NCI-H226 (cell line): ENCODE measurements around the gene CASZ1.

Source experiments
- DNase-seq: peaks from one replicate; pipeline ENCODE4 v3.0.0-alpha.2; 2015

CASZ1 gene

DNA sequence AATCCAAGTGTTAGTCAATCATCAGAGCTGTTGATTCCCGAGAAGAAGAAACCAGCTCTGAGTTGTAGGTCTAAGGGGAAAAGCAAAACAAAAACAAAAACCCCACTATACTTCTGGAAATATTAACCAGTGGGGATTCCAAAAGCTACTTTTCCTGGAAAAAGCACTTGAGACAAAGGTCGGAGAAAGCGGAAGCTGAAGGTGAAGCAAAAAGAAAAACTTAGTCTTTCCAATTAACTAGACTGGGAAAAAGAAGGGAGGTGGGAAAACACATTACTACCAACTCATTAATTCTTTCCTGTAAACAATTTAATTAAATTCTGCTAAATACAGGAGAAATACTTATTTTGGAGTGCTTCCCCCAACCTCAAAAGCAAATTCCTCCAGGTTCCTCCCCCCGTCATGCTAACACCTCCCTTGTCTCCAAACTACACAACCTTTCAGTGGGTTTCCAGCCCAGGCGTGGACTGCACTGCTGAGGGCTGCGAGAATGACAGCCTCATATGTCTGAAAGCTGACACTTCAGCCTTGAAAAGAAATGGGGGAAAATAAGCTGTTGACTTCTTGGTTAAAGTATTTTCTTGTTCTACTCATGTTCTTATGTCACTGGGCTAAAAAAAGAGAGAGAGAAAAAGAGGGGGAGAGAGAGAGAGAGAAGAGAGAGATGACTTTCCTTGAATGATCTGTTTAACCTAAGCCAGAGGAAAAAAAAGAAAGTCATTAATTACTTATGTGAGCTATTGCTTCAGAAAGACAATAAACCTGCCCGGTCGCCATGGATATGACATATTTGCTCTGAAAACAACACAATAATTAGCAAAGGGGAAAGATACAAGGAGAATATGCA is 5.1 kb downstream of the CASZ1 start:
- DNase-seq: no peak

DNA sequence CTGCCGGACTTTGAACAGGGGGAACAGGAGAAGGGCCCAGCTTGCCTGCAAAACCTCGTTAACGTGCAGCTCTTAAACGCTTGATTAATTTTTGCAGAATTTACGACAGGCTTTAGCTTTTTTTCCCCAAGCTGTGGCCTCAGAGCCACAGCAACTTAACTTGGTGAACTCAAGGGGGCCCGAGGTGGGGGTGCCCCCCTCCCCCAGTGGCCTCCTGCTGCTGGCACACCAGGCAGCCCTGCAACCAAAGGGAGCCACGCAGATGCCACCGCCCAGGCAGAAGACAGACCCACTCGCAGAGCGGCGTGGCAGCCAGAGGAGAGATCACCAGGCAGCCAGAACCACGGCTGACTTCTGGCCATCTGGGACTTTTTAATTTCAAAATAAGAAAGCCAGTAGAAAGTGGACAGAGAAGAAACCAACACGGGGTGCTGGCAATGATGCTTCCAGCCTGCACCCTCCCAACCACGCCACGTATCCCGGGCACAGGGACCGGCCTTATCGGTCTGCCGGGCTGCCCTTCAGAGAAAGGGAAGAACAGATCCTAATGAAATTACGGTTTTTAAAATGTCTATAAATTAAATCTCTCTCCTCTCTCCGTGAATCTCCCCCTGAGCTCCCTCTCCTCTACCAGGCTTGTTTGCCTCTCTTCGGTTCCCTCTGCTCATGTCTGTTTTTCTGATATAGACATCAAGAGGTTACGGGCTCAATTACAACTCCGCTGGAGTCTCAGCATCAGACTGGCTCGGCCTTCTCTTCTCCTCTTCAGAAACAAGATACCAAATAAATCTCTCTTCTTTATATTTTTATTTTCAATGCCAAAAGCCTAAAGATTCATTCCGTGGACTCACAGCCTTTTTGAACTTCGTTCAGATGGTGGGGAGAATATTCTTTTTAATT is 6.4 kb downstream of the CASZ1 start:
- DNase-seq: no peak

DNA sequence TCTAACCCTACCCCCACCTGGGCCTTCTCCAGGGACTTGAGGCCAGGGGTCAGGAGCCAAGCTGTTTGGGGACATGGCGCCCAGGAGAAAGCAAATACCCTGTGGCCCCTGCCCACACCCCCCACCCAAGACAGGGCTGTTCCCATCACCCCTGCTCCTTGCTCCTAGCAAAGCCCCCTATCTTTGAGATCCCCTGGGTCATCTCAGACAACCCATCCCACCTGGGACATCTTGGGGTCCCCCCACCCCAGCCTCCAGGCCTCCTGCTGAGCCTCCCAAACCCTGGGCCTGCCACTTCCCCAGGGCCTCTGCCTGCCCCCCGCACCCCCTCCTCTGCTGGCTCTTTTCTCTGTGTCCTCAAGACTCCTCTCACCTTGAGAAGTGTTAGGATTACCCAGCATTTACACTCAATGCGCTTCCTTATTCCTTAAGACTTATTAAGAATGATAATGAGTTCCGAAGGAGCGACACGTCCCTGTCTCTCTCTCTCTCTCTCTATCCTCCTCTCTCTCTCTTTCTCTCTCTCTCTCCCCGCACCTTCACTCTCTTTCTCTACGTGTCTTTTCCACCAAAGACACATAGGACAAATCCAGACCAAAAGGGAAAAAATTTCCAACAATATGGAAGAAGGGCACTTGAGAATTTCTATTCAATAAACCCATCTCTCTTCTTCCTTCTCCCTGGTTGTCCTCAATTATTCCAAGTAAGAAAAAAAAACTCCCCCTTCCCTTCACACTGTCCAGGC is 7.2 kb downstream of the CASZ1 start:
- no peak for DNase-seq

DNA sequence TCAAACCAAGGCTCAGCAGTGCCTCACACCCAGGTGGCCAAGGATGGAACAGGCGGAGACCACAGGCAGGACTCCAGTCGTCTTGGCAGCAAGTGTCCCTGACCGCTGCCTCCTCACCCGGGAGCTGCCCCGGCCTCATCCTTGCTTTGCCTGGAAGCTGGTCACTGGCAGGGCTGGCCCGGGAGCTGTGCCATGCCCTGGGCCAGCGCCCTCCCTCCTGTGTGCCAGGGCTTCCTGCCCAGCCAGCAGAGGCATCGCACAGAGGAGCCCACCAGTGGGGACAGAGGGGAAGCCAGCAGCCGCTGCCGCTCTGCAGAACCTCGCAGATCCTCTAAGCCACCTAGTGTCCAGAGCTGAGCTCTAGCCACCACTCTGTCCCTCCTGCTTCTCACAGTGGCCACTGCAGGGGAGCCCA is 7.8 kb downstream of the CASZ1 start:
- no peak for DNase-seq

DNA sequence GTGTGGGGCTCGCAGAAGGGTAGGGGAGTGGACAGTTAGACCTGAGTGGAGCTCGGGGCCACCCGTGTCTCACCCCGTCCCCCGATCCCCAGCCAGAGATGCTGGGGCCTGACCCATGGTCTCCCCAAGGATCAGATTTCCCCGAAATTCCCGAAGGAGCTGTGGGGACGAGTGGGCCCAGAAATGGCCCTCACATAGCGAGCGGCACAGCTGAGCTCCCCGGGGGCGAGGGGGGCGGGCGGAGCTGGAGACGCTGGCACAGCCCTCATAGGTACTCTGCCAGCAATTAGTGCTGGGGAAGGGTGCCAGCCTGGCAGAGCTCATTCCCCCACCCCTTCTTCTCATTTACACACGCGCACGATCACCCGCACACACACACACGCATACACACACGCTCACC is 9.2 kb downstream of the CASZ1 start:
- no peak for DNase-seq

DNA sequence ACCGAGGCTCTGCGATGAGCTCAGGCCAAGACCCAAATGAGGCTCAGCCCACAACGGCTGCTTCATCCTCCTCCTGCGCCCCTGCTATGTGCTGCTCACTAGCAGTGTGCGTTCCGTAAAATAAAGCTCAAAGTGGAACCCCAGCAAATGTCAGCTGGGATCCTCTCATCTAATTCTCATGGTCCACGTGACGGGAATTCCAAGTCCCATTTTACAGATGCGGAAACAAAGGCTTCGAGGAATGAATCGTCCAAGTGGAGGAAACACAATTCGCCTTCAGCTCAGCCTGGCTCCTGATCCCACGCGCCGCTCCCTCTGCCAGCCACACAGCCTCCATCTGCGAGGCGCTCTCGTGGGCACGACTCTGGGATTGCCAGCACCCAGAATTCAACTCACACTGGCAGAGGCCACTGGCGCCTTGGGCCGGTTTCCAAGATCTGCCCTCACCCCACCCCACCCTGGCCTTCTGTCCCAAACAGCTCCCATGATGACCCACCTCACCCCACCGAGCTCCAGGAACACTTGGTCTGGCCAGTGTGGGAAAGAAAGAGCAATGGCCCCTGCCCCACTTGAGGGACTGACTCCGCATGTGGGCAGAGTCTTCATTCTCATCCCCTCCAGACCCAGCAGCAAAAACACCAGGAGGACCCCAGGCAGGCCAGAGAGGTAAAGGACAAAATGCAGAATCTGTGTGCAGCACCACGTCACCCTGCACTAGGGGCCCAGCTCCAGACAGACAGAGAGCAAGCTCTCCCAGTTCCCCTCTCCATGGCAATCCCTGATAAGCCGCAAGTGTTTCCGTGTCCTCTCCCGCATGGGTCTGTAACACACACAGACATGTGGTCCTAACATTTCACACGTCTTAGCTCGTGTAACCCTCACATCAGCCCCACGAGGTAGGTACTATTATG is 10.5 kb downstream of the CASZ1 start:
- no peak for DNase-seq

DNA sequence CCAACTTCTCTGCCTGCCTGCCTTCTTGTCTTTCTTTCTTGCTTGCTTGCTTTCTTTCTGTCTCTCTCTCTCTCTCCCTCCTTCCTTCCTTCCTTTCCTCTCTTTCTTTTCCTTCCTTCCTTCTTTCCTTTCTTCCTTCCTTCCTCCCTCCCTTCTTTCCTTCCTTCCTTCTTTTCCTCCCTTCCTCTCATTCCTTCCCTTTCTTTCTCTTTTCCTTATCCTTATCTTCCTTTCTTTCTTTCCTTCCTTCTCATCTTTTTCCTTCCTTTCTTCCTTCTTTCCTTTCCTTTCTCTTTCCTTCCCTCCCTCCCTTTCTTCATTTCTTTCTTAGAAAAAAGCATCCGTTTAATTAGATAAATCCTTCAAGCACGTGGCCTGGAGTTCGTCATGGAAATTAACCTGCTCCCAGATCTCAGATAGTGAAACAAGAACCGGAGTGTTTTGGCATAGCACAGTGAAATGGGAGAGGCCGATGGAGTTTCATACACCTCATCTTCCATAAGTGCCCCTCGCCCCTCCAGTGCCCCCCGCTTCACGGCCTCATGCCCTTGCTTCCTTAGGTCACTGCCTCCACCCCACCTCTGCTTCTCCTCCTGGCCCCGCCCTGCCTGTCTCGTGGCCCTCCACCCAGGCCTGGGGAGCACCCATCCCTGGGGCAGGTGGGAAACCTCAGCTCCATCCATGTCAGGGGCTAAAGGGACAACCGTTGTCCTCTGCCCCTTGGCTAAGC is 11.3 kb downstream of the CASZ1 start:
- no peak for DNase-seq

DNA sequence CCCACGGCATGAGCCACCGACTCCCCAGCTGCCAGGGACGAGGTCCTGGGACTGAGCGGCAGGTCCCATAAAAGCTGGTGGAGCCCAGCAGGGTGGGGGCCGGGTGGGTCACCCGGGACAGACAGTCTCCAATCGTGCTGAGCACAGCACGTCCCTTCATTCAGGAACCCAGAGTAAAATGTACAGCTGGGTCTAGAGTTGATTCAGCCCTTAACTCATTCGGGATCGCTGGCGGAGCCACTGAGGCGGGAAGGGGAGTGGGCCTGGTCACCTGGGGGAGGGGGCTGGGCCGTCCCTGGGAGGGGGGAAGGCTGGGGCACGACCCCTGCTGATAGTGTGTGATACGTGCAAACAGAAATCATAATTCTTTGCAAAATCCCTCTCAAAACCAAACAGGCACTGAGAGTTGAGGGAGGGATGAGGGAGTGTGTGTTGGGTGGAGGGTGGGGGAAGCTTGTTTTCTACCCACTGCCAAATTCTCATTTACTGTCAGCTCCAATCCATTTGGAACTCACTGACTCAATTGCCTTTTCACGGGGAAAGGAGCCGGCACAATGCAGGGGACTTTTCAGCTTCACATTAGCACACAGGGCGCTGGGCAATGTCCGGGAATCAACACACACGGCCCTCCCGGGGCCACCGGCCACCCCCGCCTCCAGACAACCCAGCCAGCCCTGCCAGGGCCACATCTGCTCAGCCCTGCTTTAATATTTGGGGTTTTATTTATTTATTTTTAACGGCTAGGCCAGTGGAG is 13.8 kb downstream of the CASZ1 start:
- DNase-seq: no peak

DNA sequence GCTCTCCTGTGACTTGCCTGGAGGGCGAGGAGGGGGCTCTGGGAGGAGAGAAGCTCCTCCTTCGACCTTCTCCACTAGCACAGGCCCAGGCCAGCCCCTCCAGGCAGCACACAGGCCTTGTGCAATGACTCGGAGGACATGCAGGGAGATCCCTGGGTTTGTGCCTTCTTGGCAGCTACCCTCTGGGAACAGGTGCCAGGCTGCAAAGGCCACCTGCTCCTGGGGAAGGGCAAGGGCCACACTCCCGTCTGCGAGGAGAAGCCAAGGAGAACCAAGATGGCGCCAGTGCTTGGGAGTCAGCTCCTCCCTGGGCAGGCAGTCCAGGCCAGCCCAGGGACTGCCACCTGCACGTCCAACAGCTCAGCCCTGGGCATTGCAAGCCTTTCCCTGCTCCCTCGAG is 15.3 kb downstream of the CASZ1 start:
- DNase-seq: no peak

DNA sequence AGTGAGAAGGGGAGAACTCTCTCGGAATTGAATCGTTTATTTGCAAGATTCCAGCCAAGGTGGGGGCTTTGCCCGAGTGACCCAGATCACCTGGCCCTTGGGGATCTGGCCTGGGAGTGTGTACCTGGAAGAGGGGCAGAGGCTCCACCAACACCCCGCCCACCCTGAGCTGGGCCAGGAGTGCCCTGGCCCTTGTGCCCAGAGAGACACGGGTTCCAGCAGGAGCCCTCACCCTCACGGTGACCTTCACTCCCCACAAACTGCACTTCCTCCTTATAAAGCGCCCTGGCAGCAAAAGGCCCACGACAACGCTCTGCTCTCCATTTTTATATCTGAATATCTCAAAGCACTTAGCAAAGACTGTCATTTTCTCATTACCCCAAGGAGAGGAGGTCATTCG is 16.6 kb downstream of the CASZ1 start:
- DNase-seq: no peak

DNA sequence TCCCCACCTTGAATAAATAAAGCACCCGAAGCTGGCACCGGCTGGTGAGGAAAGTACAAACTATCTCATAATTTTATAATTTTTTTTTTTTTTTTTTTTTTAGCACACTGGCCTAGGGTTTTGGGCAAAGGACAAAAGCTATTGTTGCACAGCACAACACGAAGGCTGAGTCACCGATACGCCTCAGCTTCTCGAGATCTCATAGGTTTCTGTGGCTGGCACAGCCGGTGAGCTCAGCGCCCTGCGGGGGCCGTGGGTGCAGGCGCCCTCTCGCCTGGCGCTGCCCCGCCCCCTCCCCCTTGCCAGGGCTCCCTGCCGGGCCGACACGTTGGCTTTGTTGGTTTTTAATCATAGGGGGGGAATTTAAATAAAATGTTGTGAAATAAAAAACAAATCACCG is 17.2 kb downstream of the CASZ1 start:
- no peak for DNase-seq

DNA sequence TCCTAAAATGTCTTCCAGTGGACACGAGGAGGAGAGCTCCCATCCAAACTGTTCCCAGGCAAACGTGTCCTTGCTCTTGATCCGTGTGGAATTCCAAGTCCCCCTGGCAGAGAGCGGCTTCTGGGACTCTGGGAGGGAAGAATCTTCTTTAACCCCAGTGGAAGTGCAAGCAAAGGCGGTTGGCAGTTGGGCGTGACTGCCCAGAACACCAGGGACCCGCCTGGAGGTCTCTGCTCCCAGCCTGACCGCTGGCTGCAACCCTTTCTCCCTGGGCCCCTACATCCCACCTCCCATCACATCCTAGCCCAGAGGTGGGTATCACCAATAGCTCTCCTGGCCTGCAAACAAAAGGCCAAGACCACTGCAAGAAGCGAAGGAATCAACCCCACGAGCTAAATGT is 17.8 kb downstream of the CASZ1 start:
- DNase-seq: no peak

DNA sequence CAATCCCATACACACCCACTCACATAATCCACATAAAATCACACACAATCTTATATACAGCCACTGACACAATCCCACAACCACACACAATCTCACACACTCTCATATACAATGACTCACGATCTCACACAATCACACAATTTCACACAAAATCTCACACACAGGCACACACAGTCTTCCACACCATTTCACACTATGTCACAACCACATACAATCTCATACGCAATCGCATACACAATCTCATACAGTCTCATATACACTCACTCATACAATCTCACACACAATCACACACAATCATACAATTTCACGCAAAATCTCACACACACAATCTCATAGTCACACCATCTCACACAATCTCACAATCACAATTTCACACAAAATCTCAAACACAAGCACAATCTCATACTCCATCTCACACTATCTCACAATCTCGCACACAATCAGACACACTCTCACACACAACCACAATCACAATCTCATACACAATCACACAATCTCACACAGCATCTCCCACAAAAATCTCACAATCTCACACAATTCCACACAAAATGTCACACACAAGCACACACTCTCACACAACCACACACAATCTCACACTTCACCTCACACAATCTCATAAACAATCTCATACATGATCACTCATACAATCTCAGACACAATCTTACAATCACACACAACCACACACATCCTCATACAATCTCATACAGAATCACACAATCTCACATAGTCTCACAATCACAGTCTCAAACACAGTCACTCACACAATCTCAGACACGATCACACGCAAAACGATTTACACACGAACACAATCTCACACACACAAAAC is 18.5 kb downstream of the CASZ1 start:
- no peak for DNase-seq

DNA sequence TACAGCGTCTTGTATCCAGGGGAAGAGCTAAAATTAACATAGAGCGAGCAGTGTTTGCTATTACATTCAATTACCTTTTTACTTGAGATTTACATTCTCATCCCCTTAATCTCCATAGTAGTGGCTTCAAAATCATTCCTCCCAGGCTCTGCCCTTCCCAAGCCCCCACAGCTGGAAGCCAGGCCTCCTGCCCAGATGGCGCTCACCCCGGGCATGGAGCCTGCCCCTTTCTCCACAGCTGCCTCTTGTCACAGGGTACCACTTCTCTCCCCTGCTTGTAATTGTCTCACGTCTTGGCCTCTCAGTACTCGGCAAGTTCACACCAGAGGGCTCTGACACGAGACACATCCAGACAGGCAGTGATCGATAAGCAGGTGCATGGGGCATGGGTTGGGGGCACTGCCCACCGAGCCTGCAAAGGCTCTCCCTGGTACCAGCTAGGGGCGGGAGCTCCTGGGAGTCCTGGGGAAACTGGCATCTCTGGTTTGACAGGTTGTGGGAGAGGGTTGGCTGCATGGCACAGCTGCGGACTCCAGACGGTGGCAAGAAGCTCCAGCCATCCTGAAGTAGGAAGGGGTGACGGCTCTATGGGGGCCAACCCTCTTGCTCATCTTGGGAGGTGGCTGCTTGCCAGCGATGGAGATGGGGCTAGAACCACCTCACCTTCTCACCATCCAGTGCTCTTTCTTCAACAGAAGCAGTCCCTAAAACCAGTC is 20.1 kb downstream of the CASZ1 start:
- no peak for DNase-seq

DNA sequence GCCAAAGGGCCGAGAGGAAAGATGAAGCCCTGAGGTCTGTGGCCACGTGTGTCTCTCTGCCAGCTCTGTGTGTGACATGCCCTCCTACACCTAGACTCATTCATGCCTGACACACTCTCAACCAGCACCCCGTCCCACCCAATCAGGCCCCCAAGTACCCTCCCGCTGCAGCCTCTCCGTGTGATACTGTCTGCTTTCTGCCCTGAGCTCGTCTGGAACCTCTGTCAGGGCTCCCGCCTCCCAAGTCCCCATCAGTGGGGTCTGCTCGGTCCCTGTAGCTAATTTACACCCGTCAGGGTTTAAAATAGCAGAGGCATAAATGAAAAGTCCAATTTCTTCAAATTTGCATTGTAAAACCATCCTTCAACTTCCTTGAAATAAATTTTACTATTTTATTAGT is 20.7 kb downstream of the CASZ1 start:
- DNase-seq: no peak

DNA sequence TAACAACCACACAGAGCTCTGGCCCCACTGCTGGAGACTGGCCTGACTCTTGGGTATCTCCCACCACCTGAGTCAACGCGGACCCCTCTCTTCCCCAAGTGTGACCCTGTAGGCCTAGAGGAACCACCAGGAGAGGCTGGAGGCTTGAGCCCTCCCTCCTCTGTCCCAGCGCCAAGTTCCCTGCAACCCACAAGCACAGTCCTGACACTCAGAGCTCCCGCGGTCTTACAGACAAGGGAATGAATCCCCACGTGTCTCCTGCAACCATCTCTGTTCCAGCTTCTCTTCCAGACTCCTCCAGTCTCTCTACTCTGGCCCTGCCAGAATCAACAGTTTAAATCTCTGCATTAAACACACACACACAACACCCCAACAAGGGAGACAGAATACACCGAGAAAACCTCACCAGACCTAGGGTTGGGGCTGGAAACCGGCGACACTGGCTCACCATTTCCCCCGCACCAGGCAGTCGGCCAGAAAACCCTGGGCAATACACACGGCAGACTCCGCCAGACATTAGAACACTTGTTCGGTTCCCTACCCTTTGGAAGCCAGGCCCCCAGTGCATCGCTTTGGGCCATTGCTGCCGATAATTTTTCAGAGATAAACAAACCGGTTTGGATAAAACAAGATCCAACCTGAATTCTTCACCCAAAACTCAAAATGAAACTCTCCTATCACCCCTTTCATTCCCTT is 21.7 kb downstream of the CASZ1 start:
- no peak for DNase-seq

DNA sequence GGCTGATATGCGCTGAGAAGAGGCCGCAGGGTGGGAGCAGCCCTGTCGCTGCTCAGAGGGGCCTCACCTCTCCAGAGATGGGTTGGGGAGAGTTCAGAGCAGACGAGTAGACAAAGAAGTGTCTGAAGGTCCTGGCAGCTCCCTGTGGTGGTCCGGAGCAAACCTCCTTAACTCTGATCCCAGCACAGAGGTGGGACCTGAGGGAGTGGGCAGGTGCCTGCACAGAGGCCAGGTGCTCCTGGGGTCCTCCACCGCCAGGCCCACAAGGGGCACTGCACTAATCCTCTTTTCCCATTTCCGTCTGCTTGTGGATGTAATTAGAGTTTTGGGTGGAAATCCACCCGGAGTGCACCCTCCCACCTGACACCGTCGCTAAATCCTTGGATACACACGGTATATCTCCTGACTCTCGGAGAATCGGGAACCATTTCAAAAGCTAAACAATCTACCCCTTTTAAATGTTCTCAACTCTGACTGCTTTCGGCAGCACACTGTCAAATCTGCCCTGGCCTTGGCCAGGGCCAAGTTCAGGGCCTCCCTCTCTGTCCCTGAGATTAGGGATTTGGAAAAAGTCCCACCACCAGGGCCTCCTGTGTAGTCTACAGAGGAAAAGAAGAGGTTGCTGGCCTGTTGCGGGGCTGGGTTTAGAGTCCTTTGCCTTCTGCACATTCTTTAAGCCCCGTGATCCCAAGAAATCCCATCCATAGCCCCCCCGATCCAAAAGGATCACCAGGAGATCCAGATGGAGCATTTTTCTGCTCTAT is 22.4 kb downstream of the CASZ1 start:
- DNase-seq: no peak

DNA sequence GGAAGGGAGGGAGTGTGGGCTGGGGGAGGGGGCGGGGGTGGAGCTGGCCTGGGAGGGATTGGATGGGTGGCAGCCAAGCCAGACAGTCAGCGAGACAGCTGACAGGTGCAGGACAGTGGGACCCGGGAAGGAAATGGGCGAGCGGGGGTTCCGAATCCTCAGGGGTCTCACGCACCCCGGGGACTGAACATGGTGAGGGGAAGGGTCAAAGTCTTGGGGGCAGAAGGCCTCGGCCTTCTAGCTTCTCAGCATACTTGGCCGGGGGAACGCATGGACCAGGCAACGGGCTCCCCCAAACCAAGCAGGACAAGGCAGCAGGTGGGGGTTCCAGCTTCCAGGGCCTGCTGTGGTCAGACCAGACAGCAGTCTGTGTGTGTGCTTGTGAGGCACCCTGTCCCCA is 23.1 kb downstream of the CASZ1 start:
- no peak for DNase-seq
